AG09319 (cell line): ENCODE results near the gene APH1B.

Experiments used
- DNase-seq: peaks from one replicate; pipeline ENCODE4 v3.0.0-alpha.2; 2010; ENCODE audit warnings: low read depth; ENCODE audit errors: extremely low read depth
- TF ChIP-seq, protein P1 (sequence below): IDR thresholded peaks from 2 replicates; pipeline ENCODE4 v1.5.1; 2011; ENCODE audit warnings: low read depth, mild to moderate bottlenecking, inconsistent platforms, low read length, moderate library complexity

The APH1B gene

DNA sequence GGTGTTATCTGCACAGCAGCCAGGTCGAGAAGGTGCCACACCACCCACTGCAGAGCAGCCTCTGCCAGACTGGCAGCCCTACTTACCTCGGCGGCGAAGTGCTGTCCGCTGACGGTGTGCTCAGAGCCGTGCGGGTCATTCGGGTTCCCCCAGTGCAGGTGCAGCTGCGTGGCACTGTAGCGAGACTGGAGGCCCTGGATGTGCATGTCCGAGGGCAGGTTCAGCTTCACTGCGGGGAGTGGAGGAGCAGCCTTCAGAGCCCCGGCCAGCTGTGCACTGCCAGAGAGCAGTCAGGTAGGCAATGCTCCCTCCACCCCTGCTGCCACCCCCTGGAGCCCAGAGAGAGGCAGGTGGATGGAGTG lies 68.0 kb downstream of the APH1B start:
- no peak for DNase-seq
- TF ChIP-seq, protein P1, sequence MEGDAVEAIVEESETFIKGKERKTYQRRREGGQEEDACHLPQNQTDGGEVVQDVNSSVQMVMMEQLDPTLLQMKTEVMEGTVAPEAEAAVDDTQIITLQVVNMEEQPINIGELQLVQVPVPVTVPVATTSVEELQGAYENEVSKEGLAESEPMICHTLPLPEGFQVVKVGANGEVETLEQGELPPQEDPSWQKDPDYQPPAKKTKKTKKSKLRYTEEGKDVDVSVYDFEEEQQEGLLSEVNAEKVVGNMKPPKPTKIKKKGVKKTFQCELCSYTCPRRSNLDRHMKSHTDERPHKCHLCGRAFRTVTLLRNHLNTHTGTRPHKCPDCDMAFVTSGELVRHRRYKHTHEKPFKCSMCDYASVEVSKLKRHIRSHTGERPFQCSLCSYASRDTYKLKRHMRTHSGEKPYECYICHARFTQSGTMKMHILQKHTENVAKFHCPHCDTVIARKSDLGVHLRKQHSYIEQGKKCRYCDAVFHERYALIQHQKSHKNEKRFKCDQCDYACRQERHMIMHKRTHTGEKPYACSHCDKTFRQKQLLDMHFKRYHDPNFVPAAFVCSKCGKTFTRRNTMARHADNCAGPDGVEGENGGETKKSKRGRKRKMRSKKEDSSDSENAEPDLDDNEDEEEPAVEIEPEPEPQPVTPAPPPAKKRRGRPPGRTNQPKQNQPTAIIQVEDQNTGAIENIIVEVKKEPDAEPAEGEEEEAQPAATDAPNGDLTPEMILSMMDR = no peak

DNA sequence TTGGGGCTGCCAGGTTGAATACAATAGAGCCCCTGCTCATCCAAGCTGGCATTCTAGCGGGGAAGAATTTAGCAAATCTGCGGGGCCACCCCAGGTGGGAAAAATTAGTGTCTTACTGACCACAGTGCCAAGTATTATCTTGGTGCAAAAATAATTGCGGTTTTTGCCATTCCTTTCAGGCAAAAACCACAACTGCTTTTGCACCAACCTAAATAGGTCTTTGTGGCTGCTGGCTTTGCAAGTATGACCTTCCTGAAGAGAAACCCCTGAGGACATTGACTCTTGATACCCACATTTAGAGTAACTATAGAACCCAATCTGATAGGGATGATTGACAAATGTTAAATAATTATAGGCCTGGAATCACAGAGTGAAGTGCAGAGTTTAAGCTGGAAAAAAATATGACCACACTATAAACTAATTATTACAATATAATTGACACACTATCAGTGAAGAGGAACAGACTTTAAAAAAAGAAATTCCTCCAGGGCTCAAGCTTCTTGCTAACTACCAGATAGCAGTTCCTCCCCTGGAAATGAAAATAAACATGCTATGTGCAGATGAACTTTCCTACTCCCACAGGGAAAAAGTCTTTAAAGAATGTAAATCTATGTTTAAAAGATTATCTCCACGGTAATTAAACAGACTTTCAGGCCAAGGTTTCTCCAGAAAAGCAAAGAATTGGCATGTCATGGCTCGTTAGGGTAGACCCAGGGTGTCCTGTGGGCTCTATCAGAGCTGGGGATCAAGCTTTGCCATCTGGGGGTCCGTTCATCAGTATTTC lies 69.9 kb downstream of the APH1B start:
- DNase-seq = peak; percentile 37
- TF ChIP-seq, protein P1 = no peak

DNA sequence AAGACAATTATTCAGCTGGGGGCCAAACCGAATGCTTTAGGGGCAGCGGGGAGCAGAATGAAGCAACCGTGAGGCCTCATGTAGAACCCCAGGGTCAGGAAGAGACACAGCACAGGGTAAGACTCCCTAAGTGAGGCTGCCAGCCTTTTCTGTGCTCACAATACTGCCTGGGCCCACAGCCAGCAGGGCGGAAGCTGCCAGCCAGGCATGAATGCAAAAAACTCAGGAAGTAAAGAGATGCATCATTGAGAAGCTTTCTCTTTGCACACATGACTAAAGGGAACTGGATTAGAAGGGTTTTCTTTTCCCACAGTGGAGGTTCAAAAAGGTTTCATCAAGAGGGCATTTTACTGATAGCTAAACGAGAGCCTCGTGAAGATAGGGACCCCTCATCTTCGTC lies 71.0 kb downstream of the APH1B start:
- DNase-seq = no peak
- TF ChIP-seq, protein P1 = no peak

DNA sequence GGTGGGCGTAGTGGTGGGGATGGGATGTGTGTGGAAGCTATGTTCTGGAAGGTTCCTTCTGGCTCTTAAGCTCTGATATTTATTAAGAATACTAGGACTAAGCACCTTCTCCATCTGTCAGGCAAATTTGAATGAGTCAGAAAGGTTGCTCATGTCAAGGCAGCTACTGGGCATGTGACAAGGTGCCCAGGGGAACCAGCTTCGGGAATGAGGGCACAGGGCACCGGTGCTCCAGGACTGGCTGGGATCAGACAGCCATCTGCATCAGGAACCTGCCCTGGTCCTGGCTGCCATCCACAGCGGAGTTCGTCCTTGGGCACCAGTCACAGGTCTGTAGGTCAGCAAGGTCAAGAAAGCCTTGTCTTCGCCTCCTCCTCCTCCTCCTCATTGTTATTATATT lies 71.8 kb downstream of the APH1B start:
- TF ChIP-seq, protein P1 = no peak
- no peak for DNase-seq

DNA sequence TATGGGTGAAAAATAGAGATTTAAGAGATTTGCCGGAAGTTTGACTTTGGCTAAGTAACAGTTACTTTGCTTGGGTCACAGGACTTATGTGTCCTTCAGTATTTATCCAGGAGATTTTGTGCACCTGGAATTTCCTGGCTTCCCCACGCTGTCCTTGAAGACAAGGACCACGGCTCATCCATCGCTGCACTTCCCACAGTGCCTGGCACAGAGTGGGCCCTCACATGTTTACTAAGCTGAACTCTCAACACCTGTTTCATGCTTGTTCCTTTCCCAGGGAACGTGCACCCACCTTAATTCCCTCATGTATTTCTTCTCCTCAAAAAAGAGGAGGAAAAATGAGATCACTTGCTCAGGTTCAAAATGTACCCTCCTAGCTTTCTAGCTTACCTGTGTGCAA lies 72.2 kb downstream of the APH1B start:
- DNase-seq = no peak
- TF ChIP-seq, protein P1 = no peak

DNA sequence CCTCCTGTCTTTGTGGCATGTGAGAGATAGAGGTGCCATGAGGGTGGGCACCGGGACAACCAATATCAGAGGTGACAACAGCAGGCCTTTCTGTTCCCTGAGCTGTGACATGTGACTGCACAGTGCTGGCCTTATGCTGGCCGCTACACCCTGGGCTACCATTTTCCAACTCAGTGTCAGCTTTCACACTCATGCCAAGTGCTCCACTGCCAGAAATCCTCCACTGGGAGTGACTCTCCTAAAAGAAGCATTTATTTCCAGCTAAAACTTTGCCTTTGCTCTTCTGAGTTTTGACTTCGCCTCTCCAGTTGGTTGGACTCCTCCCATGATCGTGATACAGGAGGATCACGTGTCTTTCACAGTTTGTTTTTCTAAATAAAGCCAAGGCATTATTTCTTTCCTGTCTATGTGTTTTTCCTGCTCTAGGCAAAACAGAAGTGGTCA lies 72.8 kb downstream of the APH1B start:
- TF ChIP-seq, protein P1 = no peak
- no peak for DNase-seq

DNA sequence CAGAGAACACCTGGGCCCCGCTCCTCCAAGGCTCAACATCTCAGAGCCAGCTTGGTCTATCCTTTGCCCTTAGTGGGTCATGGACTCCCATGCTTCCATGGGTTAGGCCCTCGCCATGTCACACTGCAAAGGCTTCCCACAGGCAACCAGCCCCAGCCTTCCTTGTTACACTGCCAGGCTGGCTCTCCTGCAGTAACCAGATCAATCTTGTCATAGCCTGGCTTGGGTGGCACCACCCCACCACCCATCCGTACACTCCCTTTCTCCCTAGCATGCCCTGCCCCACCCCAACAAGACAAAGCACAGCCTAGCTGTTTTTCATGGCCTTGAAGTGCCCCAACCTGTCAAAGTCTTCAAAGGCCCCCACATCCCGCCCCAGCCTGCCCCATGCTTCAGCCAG lies 73.8 kb downstream of the APH1B start:
- DNase-seq = no peak
- TF ChIP-seq, protein P1 = no peak
